Panc1 (cell line): ENCODE results near the gene OSER1. TPM values are rescaled to one million over a fixed set of nuclear protein-coding genes. Genes with fewer than 3 reads are reported as not detected.

ENCODE experiments used
- ATAC-seq: fragments of 200-7000 bp; cut with Tn5 transposase; 2 replicates; pipeline ENCODE4 v1.9.1; 2020; ENCODE audit warnings: mild to moderate bottlenecking, moderate library complexity
- BruUV-seq: library from RNA; stranded (reverse); fragments of 400-500 nt; replicated peaks from 2 replicates; lab custom pipeline; 2021; lab: Mats Ljungman, UMichigan
- CTCF ChIA-PET: fragments of 300-600 bp; sonication (Branson Sonifier 250); formaldehyde crosslinking; loops from one replicate; lab custom pipeline; 2022; ENCODE audit warnings: antibody characterized with exemption; lab: Charles Lee
- POLR2A ChIA-PET: fragments of 300-600 bp; sonication (Branson Sonifier 250); formaldehyde crosslinking; loops from one replicate; lab custom pipeline; 2022; ENCODE audit warnings: antibody characterized with exemption; lab: Charles Lee
- DNase-seq: peaks from one replicate; pipeline ENCODE4 v3.0.0-alpha.2; 2010; ENCODE audit warnings: low read depth, low spot score
- H3K27ac ChIP-seq: 2 replicates; pipeline ENCODE4 v1.5.1; 2011; ENCODE audit warnings: mild to moderate bottlenecking, low read length, inconsistent platforms
- H3K27me3 ChIP-seq: fragments of 200-500 bp; sonication (Bioruptor generic); 2 replicates; pipeline ENCODE4 v1.6.0; 2014; ENCODE audit warnings: low read length, inconsistent platforms; ENCODE audit not compliant: control insufficient read depth, insufficient read depth
- H3K36me3 ChIP-seq: fragments of 200-500 bp; sonication (Bioruptor generic); 2 replicates; pipeline ENCODE4 v1.5.1; 2014; ENCODE audit warnings: inconsistent platforms, mild to moderate bottlenecking, low read length, moderate library complexity; ENCODE audit not compliant: control insufficient read depth, insufficient read depth
- H3K4me1 ChIP-seq: 2 replicates; pipeline ENCODE4 v1.5.1; 2011; ENCODE audit warnings: inconsistent platforms, mild to moderate bottlenecking, low read length, moderate library complexity; ENCODE audit not compliant: control insufficient read depth, insufficient read depth
- H3K4me3 ChIP-seq, 2 experiments: 2 replicates each; pipeline ENCODE4 v1.5.1; 2011 to 2012; ENCODE audit warnings: low read depth in 2 of 2, low read length in 2 of 2, mild to moderate bottlenecking in 2 of 2, inconsistent platforms in 1 of 2, moderate library complexity in 1 of 2
- H3K9me3 ChIP-seq: fragments of 200-500 bp; sonication (Bioruptor generic); 2 replicates; pipeline ENCODE4 v1.5.1; 2014; ENCODE audit warnings: low read depth, mild to moderate bottlenecking, inconsistent platforms, low read length, moderate library complexity; ENCODE audit not compliant: control insufficient read depth, insufficient read depth
- CTCF ChIP-seq: fragments of 450-650 bp; IDR thresholded peaks from 2 replicates; pipeline ENCODE4 v1.5.1; 2017; ENCODE audit warnings: mild to moderate bottlenecking
- POLR2AphosphoS5 ChIP-seq: IDR thresholded peaks from 2 replicates; pipeline ENCODE4 v1.6.1; 2012; ENCODE audit warnings: mild to moderate bottlenecking, low read depth, low read length, moderate library complexity
- SIN3A ChIP-seq: IDR thresholded peaks from 2 replicates; pipeline ENCODE4 v1.6.1; 2012; ENCODE audit warnings: low read depth, mild to moderate bottlenecking, low read length, moderate library complexity, borderline replicate concordance; ENCODE audit not compliant: insufficient read depth
- TCF7L2 ChIP-seq: IDR thresholded peaks from 2 replicates; pipeline ENCODE4 v1.6.1; 2011; ENCODE audit warnings: mild to moderate bottlenecking, low read depth, low read length, inconsistent platforms
- in situ Hi-C: cut with HindIII; loops from 2 replicates; pipeline ENCODE4 v1.10.0; 2016; ENCODE audit warnings: low sequenced_read_pairs, low pct_unique_long_range_greater_than_20kb
- intact Hi-C: fragments of 100-400 bp; cut with micrococcal nuclease; formaldehyde crosslinking; loops from one replicate; pipeline ENCODE4 v1.10.0; 2022; ENCODE audit not compliant: unreplicated experiment
- total RNA-seq: library from RNA; stranded (reverse); gene quantifications from one replicate; pipeline ENCODE4 v1.2.1, GENCODE V29; 2021; ENCODE audit not compliant: unreplicated experiment
- TF ChIP-seq, protein P1 (sequence below), 2 experiments: IDR thresholded peaks; 2 replicates each; pipeline ENCODE4 v1.6.1; 2011 to 2012; ENCODE audit warnings: low read depth in 2 of 2, control low read depth in 1 of 2, low read length in 1 of 2, mild to moderate bottlenecking in 1 of 2, moderate library complexity in 1 of 2; ENCODE audit not compliant: insufficient read depth in 1 of 2

Gene OSER1
- total RNA-seq, 1 experiment from 2014 or later, result 37.8 TPM

- ChIA-PET POLR2A (no interaction called here), CTCF (interaction anchor here (0.7 to 2.9 kb wide), 4 partner anchors 50 to 376 kb away, joined by 3 to 25 read pairs (median 4); partner anchors contain the start of gene FITM2)
- ATAC-seq (no peak), DNase-seq (no peak)
- no peak overlapping the region for H3K4me3 ChIP-seq
- BruUV-seq, result no TSS peak
- H3K4me1 ChIP-seq, result no peaks in the 10 kb centered on the region
- H3K27me3 ChIP-seq, result no peaks in the 10 kb centered on the region
- in situ Hi-C loops (no loop called here), intact Hi-C loops (loop anchor here (5.0 to 10.0 kb wide), 2 partner anchors 238 to 386 kb away; no protein-coding TSS in a partner anchor)
- H3K36me3 ChIP-seq, result no peaks in the 10 kb centered on the region
- TF ChIP-seq, protein P1, sequence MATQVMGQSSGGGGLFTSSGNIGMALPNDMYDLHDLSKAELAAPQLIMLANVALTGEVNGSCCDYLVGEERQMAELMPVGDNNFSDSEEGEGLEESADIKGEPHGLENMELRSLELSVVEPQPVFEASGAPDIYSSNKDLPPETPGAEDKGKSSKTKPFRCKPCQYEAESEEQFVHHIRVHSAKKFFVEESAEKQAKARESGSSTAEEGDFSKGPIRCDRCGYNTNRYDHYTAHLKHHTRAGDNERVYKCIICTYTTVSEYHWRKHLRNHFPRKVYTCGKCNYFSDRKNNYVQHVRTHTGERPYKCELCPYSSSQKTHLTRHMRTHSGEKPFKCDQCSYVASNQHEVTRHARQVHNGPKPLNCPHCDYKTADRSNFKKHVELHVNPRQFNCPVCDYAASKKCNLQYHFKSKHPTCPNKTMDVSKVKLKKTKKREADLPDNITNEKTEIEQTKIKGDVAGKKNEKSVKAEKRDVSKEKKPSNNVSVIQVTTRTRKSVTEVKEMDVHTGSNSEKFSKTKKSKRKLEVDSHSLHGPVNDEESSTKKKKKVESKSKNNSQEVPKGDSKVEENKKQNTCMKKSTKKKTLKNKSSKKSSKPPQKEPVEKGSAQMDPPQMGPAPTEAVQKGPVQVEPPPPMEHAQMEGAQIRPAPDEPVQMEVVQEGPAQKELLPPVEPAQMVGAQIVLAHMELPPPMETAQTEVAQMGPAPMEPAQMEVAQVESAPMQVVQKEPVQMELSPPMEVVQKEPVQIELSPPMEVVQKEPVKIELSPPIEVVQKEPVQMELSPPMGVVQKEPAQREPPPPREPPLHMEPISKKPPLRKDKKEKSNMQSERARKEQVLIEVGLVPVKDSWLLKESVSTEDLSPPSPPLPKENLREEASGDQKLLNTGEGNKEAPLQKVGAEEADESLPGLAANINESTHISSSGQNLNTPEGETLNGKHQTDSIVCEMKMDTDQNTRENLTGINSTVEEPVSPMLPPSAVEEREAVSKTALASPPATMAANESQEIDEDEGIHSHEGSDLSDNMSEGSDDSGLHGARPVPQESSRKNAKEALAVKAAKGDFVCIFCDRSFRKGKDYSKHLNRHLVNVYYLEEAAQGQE (IDR thresholded peaks at IDR 0.05; ENCODE audit: insufficient read depth in 1 of 2, low read depth in 2 of 2, low read length in 1 of 2), result no peak
- H3K9me3 ChIP-seq, result no peaks in the 10 kb centered on the region
- H3K27ac ChIP-seq, result no peak overlapping the region
Observed at GRCh38 chr20:44219170-44219730, 8.7 kb upstream of the OSER1 start.

GRCh38 chr20:44218446-44218845, 7.9 kb upstream of the OSER1 start:
- no peak for ATAC-seq
- no peak overlapping the region for H3K27ac ChIP-seq
- H3K4me3 ChIP-seq, result no peak overlapping the region
- H3K27me3 ChIP-seq, result no peaks in the 10 kb centered on the region
- no peak for TF ChIP-seq CTCF
- TF ChIP-seq, protein P1 (IDR thresholded peaks at IDR 0.05; ENCODE audit: insufficient read depth in 1 of 2, low read depth in 2 of 2, low read length in 1 of 2), result no peak
- no peak for TF ChIP-seq POLR2AphosphoS5
- no peak for TF ChIP-seq TCF7L2
- TF ChIP-seq SIN3A, result no peak
- ChIA-PET CTCF (interaction anchor here (0.7 to 2.9 kb wide), 4 partner anchors 51 to 97 kb away, joined by 3 to 25 read pairs (median 4); partner anchors contain the start of gene FITM2), POLR2A (interaction anchor here (0.5 kb wide), 1 partner anchor 96 kb away, joined by 12 read pairs; no protein-coding TSS in a partner anchor)
- in situ Hi-C loops (no loop called here), intact Hi-C loops (loop anchor here (5.0 to 10.0 kb wide), 2 partner anchors 239 to 386 kb away; no protein-coding TSS in a partner anchor)
- H3K4me1 ChIP-seq, result no peaks in the 10 kb centered on the region
- no TSS peak for BruUV-seq
- DNase-seq, result no peak
- H3K9me3 ChIP-seq, result no peaks in the 10 kb centered on the region
- no peaks in the 10 kb centered on the region for H3K36me3 ChIP-seq
